Heart right ventricle (tissue), 16 donors: ENCODE results near the gene SLIT3. TPM values are rescaled to one million over a fixed set of nuclear protein-coding genes. Genes with fewer than 3 reads are reported as not detected.

Experiments used
- ATAC-seq, 8 donors: fragments of 200-7000 bp; cut with Tn5 transposase; one replicate each; pipeline ENCODE4 v1.9.1; 2020; ENCODE audit warnings: mild to moderate bottlenecking in 8 of 8, moderate library complexity in 8 of 8, moderate number of reproducible peaks in 1 of 8
- DNase-seq, 2 donors: peaks; one replicate each; pipeline ENCODE4 v3.0.0-alpha.2; 2020
- H3K27ac ChIP-seq, 10 donors: fragments of 200-600 bp; sonication (generic) in 2 of 10; one replicate each; pipeline versions ENCODE4 v1.5.0 to v1.8.0; 2020 to 2022; ENCODE audit warnings: mild to moderate bottlenecking in 3 of 10
- H3K27me3 ChIP-seq, 7 donors: fragments of 200-600 bp; one replicate each; pipeline ENCODE4 v1.8.0; 2021 to 2022; ENCODE audit warnings: mild to moderate bottlenecking in 2 of 7
- H3K36me3 ChIP-seq, 9 donors: fragments of 200-600 bp; sonication (generic) in 1 of 9; one replicate each; pipeline versions ENCODE4 v1.5.0 to v1.8.0; 2020 to 2022; ENCODE audit warnings: mild to moderate bottlenecking in 2 of 9
- H3K4me1 ChIP-seq, 9 donors: fragments of 200-600 bp; sonication (generic) in 1 of 9; one replicate each; pipeline versions ENCODE4 v1.5.0 to v1.8.0; 2020 to 2022; ENCODE audit warnings: mild to moderate bottlenecking in 4 of 9
- H3K4me3 ChIP-seq, 10 donors: fragments of 200-600 bp; sonication (generic) in 2 of 10; one replicate each; pipeline versions ENCODE4 v1.5.0 to v1.8.0; 2020 to 2022; ENCODE audit warnings: mild to moderate bottlenecking in 7 of 10, moderate library complexity in 2 of 10
- H3K9me3 ChIP-seq, 11 donors: fragments of 200-600 bp in 10 of 11; sonication (generic) in 2 of 11; one replicate each; pipeline versions ENCODE4 v1.5.0 to v1.8.0; 2013 to 2022; ENCODE audit warnings: mild to moderate bottlenecking in 2 of 11, control low read depth in 1 of 11, moderate library complexity in 1 of 11
- CTCF ChIP-seq, 9 donors: fragments of 200-600 bp; sonication (generic) in 2 of 9; IDR thresholded peaks; one replicate each; pipeline versions ENCODE4 v1.5.0 to v1.8.0; 2021 to 2022; ENCODE audit warnings: antibody characterized with exemption in 9 of 9, mild to moderate bottlenecking in 5 of 9, moderate library complexity in 1 of 9
- WGBS, 2 donors: extraction: QIAGEN DNeasy Blood & Tissue Kit; methylation state at CpG; one replicate each; pipeline ENCODE4 v1.1.7; 2013; ENCODE audit warnings: inconsistent platforms in 1 of 2; 5-methylcytosine and 5-hydroxymethylcytosine counted together
- intact Hi-C, 10 donors: fragments of 100-400 bp; cut with DNase I; formaldehyde crosslinking; loops; one replicate each; pipeline versions ENCODE4 v1.11.1 to v1.14.2; 2022
- polyA plus RNA-seq, 2 donors: library from polyadenylated mRNA; stranded (reverse); fragments of 200-250 nt; gene quantifications; one replicate each; pipeline ENCODE4 v1.2.3, GENCODE V29; 2013
- total RNA-seq, 10 donors: library from RNA; stranded (reverse); fragmentation: NEBNext Ultra II Directional in 3 of 10; extraction: Animal tissue kit (Norgen Biotek cat#: 25700) in 3 of 10; gene quantifications; one replicate each; pipeline versions ENCODE4 v1.2.1 to v1.2.4, GENCODE V29; 2021 to 2023
- donor health status: Arrhythmogenic right ventricular cardiomyopathy.
- donor health status: ischemic (EF 13 %, LVEDD 7.1; RV severe dilation, severe dysfunction).
- donor health status: healthy with polysubstance abuse.
- donor health status: DM: no; HTN: yes; CAD: no.
- donor health status: DM: no; HTN: no; CAD: no.
- donor health status: ischemic (EF 25% LVEDD 6.9; RV normal size, moderate dysfunction).
- donor health status: ischemic (EF 25% LVEDD 5.7; RV mildly dilated, moderate dysfunction).
- donor health status: healthy.
- donor health status: DM: yes; HTN: yes; CAD: no.
- donor health status: Ischemic cardiomyopathy.
- donor health status: ischemic (EF 35%, LVEDD 5.7; RV mildly dilated, moderate dysfunction).
- donor health status: nonischemic (EF 11% LVEDD 7.7; RV severe dilation, severe dysfunction).
- donor health status: DM: yes; HTN: yes; CAD: no.
- donor health status: PGD.
- donor health status: ischemic (EF 29% LVEDD 5.4; RV normal size, mild dysfunction).
- donor health status: nonischemic (EF 23%, LVEDD 6.1; RV moderate dilation, normal function).

Gene SLIT3
- total and polyA plus RNA-seq, 12 donors: 2.0 to 29.2 (median 12.1) TPM

GRCh38 chr5:169256191-169256590 lies 44.7 kb downstream of the SLIT3 start:
- Histone ChIP-seq H3K4me1 (no peaks in the 10 kb centered on the region), H3K9me3 (no peaks in the 10 kb centered on the region), H3K27me3 (peaks cover 0 to 6% (median 0%) of the 10 kb centered on the region in 7 donors), H3K36me3 (no peaks in the 10 kb centered on the region), H3K27ac (no peak overlapping the region), H3K4me3 (no peak overlapping the region)
- ATAC-seq: no peak
- 89 to 93% methylated on average over 5 of the region's 5 CpGs for WGBS, 2 donors
- intact Hi-C loops: no loop called here
- no peak for DNase-seq
- no peak for TF ChIP-seq CTCF (IDR thresholded peaks at IDR 0.05)

- H3K27me3 ChIP-seq: peaks cover 0 to 2% (median 0%) of the 10 kb centered on the region in 7 donors
- DNase-seq (no peak), ATAC-seq (no peak)
- no peaks in the 10 kb centered on the region for H3K36me3 ChIP-seq
- no peak for TF ChIP-seq CTCF (IDR thresholded peaks at IDR 0.05)
- H3K27ac ChIP-seq: no peak overlapping the region
- peaks cover 0 to 19% (median 10%) of the 10 kb centered on the region in 9 donors for H3K4me1 ChIP-seq
- no peak overlapping the region for H3K4me3 ChIP-seq
- intact Hi-C loops: no loop called here
- WGBS, 2 donors: 80 to 87% methylated on average over 3 of the region's 3 CpGs
- no peaks in the 10 kb centered on the region for H3K9me3 ChIP-seq
Measured at GRCh38 chr5:169253071-169253470, 47.9 kb downstream of the SLIT3 start.

GRCh38 chr5:169251333-169252084 lies 49.4 kb downstream of the SLIT3 start:
- no peaks in the 10 kb centered on the region for H3K27me3 ChIP-seq
- intact Hi-C loops: no loop called here
- H3K36me3 ChIP-seq: no peaks in the 10 kb centered on the region
- no peak for TF ChIP-seq CTCF (IDR thresholded peaks at IDR 0.05)
- no peak for DNase-seq
- H3K27ac ChIP-seq: no peak overlapping the region
- WGBS, 2 donors: 91% methylated on average over 8 of the region's 8 CpGs
- no peak for ATAC-seq
- H3K9me3 ChIP-seq: no peaks in the 10 kb centered on the region
- no peak overlapping the region for H3K4me3 ChIP-seq
- peaks cover 0 to 21% (median 10%) of the 10 kb centered on the region in 9 donors for H3K4me1 ChIP-seq

GRCh38 chr5:169250887-169251286 lies 50.1 kb downstream of the SLIT3 start:
- no peak for ATAC-seq
- Histone ChIP-seq H3K36me3 (no peaks in the 10 kb centered on the region), H3K27ac (no peak overlapping the region), H3K9me3 (no peaks in the 10 kb centered on the region), H3K4me3 (no peak overlapping the region), H3K27me3 (no peaks in the 10 kb centered on the region), H3K4me1 (peaks cover 0 to 21% (median 10%) of the 10 kb centered on the region in 9 donors)
- no peak for DNase-seq
- 83% methylated on average over 4 of the region's 4 CpGs for WGBS, 2 donors
- TF ChIP-seq CTCF (IDR thresholded peaks at IDR 0.05): no peak
- intact Hi-C loops: no loop called here
